K562 (cell line): ENCODE results near the gene EDARADD. TPM values are rescaled to one million over a fixed set of nuclear protein-coding genes. Genes with fewer than 3 reads are reported as not detected.
A peak's percentile ranks its signal among the peaks of the same experiment; 100 is the strongest.

Experiments
- ARID1B ChIP-seq: fragments of 450-650 bp; IDR thresholded peaks from 2 replicates; pipeline ENCODE4 v1.6.1; 2016; ENCODE audit warnings: antibody characterized with exemption, mild to moderate bottlenecking, inconsistent platforms
- CEBPB ChIP-seq: fragments of 450-650 bp; IDR thresholded peaks from 2 replicates; pipeline ENCODE4 v1.6.1; 2016; ENCODE audit warnings: missing genetic modification characterization, missing compliant biosample characterization
- CTBP1 ChIP-seq: fragments of 450-650 bp; IDR thresholded peaks from 2 replicates; pipeline ENCODE4 v1.6.1; 2016; ENCODE audit warnings: borderline replicate concordance
- DDX20 ChIP-seq: fragments of 450-650 bp; IDR thresholded peaks from 2 replicates; pipeline ENCODE4 v1.6.1; 2016; ENCODE audit warnings: missing genetic modification characterization, low read depth, mild to moderate bottlenecking, missing compliant biosample characterization, moderate library complexity
- ETS1 ChIP-seq: conservative IDR thresholded peaks from 2 replicates; pipeline ENCODE4 v1.6.1; 2011; ENCODE audit warnings: low read depth, mild to moderate bottlenecking, low read length; ENCODE audit not compliant: control insufficient read depth
- ETV1 ChIP-seq: fragments of 450-650 bp; conservative IDR thresholded peaks from 2 replicates; pipeline ENCODE4 v1.6.1; 2016; ENCODE audit warnings: missing genetic modification characterization, control low read depth, low read depth, missing compliant biosample characterization
- FOXP1 ChIP-seq: sonication (generic); formaldehyde crosslinking; IDR thresholded peaks from 2 replicates; pipeline ENCODE4 v1.8.0; 2022; ENCODE audit warnings: mild to moderate bottlenecking, missing genetic modification reagents
- KDM5B ChIP-seq: fragments of 200-600 bp; sonication (generic); IDR thresholded peaks from 2 replicates; pipeline ENCODE4 v1.6.1; 2012; ENCODE audit warnings: low read depth, mild to moderate bottlenecking, moderate library complexity, low read length, control low read depth, inconsistent platforms; ENCODE audit not compliant: insufficient replicate concordance
- MEIS2 ChIP-seq: fragments of 450-650 bp; IDR thresholded peaks from 2 replicates; pipeline ENCODE4 v1.6.1; 2014; ENCODE audit warnings: mild to moderate bottlenecking; ENCODE audit not compliant: partially characterized antibody
- MXD1 ChIP-seq: fragments of 250-450 bp; sonication (Bioruptor Pico); IDR thresholded peaks from 2 replicates; pipeline ENCODE4 v1.8.0; 2021; ENCODE audit warnings: borderline replicate concordance, mild to moderate bottlenecking, moderate library complexity; ENCODE audit not compliant: poor library complexity, severe bottlenecking
- NBN ChIP-seq: fragments of 450-650 bp; IDR thresholded peaks from 2 replicates; pipeline ENCODE4 v1.6.1; 2016; ENCODE audit warnings: low read depth, mild to moderate bottlenecking
- PRPF4 ChIP-seq: fragments of 200-400 bp; formaldehyde crosslinking; IDR thresholded peaks from one replicate; pipeline ENCODE4 v1.6.1; 2017; ENCODE audit warnings: low read length, low read depth, mild to moderate bottlenecking; ENCODE audit not compliant: insufficient read depth, poor library complexity, severe bottlenecking
- PTRF ChIP-seq: fragments of 450-650 bp; IDR thresholded peaks from 2 replicates; pipeline ENCODE4 v1.6.1; 2016; ENCODE audit warnings: mild to moderate bottlenecking, missing genetic modification characterization, missing compliant biosample characterization
- RAD51 ChIP-seq: fragments of 450-650 bp; IDR thresholded peaks from 2 replicates; pipeline ENCODE4 v1.7.1; 2016; ENCODE audit warnings: low read depth, mild to moderate bottlenecking, borderline replicate concordance
- RFX7 ChIP-seq: fragments of 250-450 bp; sonication (Bioruptor Pico); IDR thresholded peaks from 2 replicates; pipeline ENCODE4 v1.5.1; 2021; ENCODE audit warnings: mild to moderate bottlenecking
- SNIP1 ChIP-seq: fragments of 450-650 bp; IDR thresholded peaks from 2 replicates; pipeline ENCODE4 v1.7.1; 2017; ENCODE audit warnings: low read depth, mild to moderate bottlenecking
- SREBF1 ChIP-seq: fragments of 150-350 bp; IDR thresholded peaks from 2 replicates; pipeline ENCODE4 v1.6.1; 2014; ENCODE audit warnings: antibody characterized with exemption, low read depth, low read length, borderline replicate concordance
- TEAD1 ChIP-seq, 2 experiments: fragments of 450-650 bp in 1 of 2; sonication (generic) in 1 of 2; formaldehyde crosslinking; IDR thresholded peaks; 2 replicates each; pipeline versions ENCODE4 v1.4.0 to v1.8.0; 2020 to 2022; ENCODE audit warnings: mild to moderate bottlenecking in 2 of 2, missing genetic modification reagents in 1 of 2
- XRCC4 ChIP-seq: IDR thresholded peaks from one replicate; pipeline ENCODE4 v1.6.1; 2011; ENCODE audit not compliant: insufficient read depth, insufficient read length; ENCODE audit errors: extremely low read depth
- ZFP36 ChIP-seq: fragments of 150-350 bp; IDR thresholded peaks from 2 replicates; pipeline ENCODE4 v1.6.1; 2018; ENCODE audit warnings: low read length, low read depth; ENCODE audit not compliant: partially characterized antibody
- ZNF764 ChIP-seq: fragments of 250-450 bp; sonication (Bioruptor Pico); IDR thresholded peaks from 2 replicates; pipeline ENCODE4 v1.4.0; 2020; ENCODE audit warnings: low read depth, mild to moderate bottlenecking, moderate library complexity
- ZNF778 ChIP-seq: fragments of 450-650 bp; formaldehyde crosslinking; IDR thresholded peaks from 2 replicates; pipeline ENCODE4 v1.4.0; 2020; ENCODE audit warnings: mild to moderate bottlenecking, moderate library complexity
- polyA plus RNA-seq, 8 experiments: library from polyadenylated mRNA; depleted of rRNA in 4 of 8; stranded (reverse) in 5 of 8; unstranded in 3 of 8; fragments of >200 nt; fragmentation: Nextera tagmentation in 2 of 8; fragmentation: Illumina TruSeq in 1 of 8; extraction: Ambion mirVana in 2 of 8; extraction: Trizol in 1 of 8; gene quantifications; 2 replicates each; pipeline versions ENCODE4 v1.2.1 to v1.2.3, GENCODE V29; 2011 to 2014; ENCODE audit warnings: inconsistent platforms in 1 of 8, missing spikeins in 1 of 8
- total RNA-seq, 7 experiments: library from RNA; depleted of rRNA in 6 of 7; stranded (reverse); fragments of >200 nt in 6 of 7; fragmentation: Illumina TruSeq in 2 of 7; extraction: Trizol in 2 of 7; gene quantifications; 2 replicates each; pipeline versions ENCODE4 v1.2.1 to v1.2.3, GENCODE V29; 2011 to 2021; ENCODE audit warnings: low replicate concordance in 1 of 7
- TF ChIP-seq, protein P1 (sequence below): fragments of 250-450 bp; sonication (Bioruptor Pico); IDR thresholded peaks from 2 replicates; pipeline ENCODE4 v1.8.0; 2022; ENCODE audit warnings: inconsistent platforms, mild to moderate bottlenecking, moderate library complexity, borderline replicate concordance
- TF ChIP-seq, protein P2 (sequence below): fragments of 450-650 bp; formaldehyde crosslinking; IDR thresholded peaks from 2 replicates; pipeline ENCODE4 v1.4.0; 2020; ENCODE audit warnings: mild to moderate bottlenecking, moderate library complexity

Gene EDARADD
- total and polyA plus RNA-seq, 9 of the 15 experiments (the other 6 are each of a cell fraction or from before 2014, with no cell fraction given): 0.46 to 32.4 (median 20.6) TPM

DNA sequence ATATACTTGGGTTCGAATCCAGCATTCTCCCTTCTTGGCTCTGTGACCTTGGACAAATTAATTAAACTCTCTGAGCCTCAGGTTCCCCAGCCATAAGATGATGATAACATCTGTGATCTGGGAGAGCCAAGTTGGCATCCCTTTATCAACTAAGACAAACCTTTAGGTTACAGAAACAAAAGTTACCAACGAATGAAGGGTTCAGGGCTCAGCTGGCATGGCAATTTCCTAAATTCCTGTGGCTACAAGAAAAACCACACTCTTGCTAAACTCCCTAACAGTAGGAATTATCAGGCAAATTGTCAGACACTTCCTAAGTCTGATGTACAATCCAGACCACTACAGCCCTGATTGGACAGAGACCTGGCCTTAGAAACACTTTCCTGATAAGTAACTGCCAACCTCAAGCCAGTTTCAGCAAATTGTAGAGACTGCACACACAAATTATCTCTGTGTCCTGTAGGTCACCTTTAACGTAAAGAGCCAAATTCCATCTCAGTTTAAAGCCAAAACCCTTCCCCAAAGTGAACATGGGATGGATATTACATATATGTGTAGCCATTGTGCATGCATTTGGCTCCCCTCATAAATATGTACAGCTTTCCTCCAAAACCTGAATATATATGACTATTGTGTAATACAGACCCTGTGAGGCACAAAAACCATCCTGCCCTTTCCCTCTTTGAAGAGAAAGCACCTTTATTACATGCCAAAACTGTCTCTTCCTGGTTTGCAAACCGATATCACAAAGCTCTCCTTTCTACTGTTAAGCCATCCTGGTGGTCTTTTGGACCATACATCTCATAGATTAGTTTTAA, 39.5 kb upstream of the EDARADD start (continued):
- TF ChIP-seq ETV1 (tag) (0 out of 2 replicates have a peak, but pooled peaks have one; percentile 6), PRPF4 (no peak), TEAD1 (CRISPR knock-in tag; IDR thresholded peaks at IDR 0.05) (peak in 1 of 2 experiments; percentile 93; a peak in 2 of 4 replicates), MXD1 (CRISPR knock-in tag) (no peak), PTRF (tag) (no peak), SREBF1 (no peak), ZFP36 (peak; percentile 34), ZNF778 (CRISPR knock-in tag) (no peak), DDX20 (tag) (no peak), CTBP1 (peak; percentile 45; the same call in 1 of the 2 replicates), ARID1B (peak; percentile 60), KDM5B (no peak), SNIP1 (no peak), RAD51 (0 out of 2 replicates have a peak, but pooled peaks have one; percentile 6), CEBPB (peak; percentile 95), NBN (no peak; the same call in 1 of the 2 replicates), RFX7 (no peak), FOXP1 (CRISPR knock-in tag) (no peak), MEIS2 (peak; percentile 39), ZNF764 (no peak), XRCC4 (no peak), ETS1 (no peak)
- TF ChIP-seq, protein P1, sequence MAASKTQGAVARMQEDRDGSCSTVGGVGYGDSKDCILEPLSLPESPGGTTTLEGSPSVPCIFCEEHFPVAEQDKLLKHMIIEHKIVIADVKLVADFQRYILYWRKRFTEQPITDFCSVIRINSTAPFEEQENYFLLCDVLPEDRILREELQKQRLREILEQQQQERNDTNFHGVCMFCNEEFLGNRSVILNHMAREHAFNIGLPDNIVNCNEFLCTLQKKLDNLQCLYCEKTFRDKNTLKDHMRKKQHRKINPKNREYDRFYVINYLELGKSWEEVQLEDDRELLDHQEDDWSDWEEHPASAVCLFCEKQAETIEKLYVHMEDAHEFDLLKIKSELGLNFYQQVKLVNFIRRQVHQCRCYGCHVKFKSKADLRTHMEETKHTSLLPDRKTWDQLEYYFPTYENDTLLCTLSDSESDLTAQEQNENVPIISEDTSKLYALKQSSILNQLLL: no peak
- TF ChIP-seq, protein P2, sequence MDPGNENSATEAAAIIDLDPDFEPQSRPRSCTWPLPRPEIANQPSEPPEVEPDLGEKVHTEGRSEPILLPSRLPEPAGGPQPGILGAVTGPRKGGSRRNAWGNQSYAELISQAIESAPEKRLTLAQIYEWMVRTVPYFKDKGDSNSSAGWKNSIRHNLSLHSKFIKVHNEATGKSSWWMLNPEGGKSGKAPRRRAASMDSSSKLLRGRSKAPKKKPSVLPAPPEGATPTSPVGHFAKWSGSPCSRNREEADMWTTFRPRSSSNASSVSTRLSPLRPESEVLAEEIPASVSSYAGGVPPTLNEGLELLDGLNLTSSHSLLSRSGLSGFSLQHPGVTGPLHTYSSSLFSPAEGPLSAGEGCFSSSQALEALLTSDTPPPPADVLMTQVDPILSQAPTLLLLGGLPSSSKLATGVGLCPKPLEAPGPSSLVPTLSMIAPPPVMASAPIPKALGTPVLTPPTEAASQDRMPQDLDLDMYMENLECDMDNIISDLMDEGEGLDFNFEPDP: no peak
